ENCODE measurements around the gene RNU1-3.
"Not testable (repeated sequence)": the region's sequence is repeated elsewhere in the genome, so short reads cannot be mapped to it uniquely, and the experiment has no call there.

RNU1-3 gene

DNA sequence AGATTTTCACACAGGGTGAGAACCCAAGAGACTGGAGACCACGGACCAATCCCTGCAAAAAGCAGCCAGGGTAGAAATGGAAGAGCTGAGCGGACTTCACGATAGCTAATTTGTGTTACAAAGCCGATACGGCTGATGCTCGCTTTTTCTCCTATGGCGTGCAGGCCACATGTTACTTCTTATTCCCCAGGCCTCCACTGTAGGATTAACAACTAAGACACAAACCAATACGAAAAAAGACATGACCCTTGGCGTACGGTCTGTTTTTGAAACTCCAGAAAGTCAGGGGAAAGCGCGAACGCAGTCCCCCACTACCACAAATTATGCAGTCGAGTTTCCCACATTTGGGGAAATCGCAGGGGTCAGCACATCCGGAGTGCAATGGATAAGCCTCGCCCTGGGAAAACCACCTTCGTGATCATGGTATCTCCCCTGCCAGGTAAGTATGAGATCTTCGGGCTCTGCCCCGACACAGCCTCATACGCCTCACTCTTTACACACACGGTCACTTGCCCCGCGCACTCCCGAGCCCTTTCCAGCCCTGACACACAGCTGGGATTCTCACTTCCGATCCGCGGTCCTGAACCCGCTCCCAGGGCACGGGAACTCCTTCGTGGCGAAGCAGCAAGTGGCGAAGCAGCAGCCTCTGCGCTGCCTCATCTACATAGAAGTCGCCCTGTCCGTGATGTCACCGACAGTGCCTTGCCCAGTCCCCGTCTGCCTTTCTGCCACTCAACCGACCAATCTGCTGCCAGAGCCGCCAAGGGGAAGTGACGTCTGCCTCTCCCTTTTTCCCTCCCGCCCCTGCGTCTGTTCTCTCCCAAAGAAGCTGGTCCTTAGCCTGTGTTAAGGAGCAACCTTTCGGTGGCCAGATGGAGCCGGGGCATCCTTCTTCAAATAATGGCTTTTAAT, at the start of gene RNU1-3:
Gene RNU1-3, minus strand, starts transcription at position 447 of the 912 bp plus-strand sequence.
- DNase-seq (ENCODE audit: low read depth in 1 of 2, low spot score in 1 of 2); in situ Hi-C loops (cut with HindIII; ENCODE audit: low pct_unique_long_range_greater_than_20kb, low sequenced_read_pairs): not testable (repeated sequence)

DNA sequence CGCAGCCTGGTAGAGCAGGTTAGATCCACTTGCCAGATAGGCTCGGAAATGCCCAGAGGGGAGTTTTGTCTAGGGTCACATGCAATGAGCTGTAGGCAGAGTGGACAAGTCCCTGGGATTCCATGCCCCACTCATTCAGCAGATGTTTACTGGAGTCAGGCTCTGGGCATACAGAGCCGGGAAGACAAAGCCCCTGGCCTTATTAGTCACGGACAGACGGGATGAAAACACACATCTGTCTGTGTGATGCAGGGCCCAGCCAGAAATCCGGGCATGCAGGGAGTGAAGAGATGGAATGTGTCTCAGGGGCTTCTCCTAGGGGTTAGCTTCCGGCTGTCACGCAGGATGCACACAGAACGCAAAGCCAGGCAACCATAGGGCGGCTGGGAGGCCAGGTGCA, 46.7 kb upstream of the RNU1-3 start:
- DNase-seq (ENCODE audit: low read depth in 1 of 2, low spot score in 1 of 2); in situ Hi-C loops (cut with HindIII; ENCODE audit: low pct_unique_long_range_greater_than_20kb, low sequenced_read_pairs): not testable (repeated sequence)

DNA sequence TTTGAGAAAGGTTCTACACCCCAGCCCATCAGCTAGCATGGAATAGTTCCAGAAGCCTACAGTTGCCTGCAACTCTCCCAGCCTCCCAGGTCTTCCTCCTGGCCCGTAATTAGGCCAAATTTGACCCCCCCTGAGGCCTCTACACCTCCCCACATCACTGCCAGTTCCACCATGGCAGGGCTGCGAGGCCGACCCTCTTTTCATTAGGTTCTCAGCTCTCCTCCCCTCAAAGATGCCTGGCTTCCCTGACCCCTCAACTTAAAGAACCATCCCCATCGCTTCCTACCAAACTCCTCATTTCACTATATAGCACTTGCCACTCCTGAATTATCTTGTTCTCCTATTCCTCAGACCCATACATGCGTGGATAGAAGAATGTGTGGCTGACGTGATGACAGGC, 46.2 kb upstream of the RNU1-3 start:
- in situ Hi-C loops (cut with HindIII; ENCODE audit: low pct_unique_long_range_greater_than_20kb, low sequenced_read_pairs); DNase-seq (ENCODE audit: low read depth in 1 of 2, low spot score in 1 of 2): not testable (repeated sequence)

DNA sequence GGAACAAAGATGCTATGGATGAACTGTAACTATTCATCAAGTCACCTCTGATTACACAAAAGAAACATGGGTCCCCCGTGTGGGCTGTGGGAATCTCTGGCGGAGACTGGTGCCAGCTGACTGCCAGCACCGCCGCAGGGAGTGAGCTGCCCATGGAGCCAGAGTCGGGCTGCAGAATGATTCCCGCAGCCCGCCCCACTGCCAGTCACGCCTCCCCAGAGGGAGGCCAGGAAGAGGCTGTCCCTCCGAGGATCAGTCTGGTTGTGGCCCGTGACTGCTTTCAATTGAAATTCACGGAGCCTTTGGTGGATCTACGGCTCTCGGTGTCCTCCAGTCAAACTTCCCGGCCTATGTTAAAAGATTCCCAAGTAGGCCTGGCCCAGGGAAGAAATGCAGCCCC, 45.8 kb upstream of the RNU1-3 start:
- in situ Hi-C loops (cut with HindIII; ENCODE audit: low pct_unique_long_range_greater_than_20kb, low sequenced_read_pairs); DNase-seq (ENCODE audit: low read depth in 1 of 2, low spot score in 1 of 2): not testable (repeated sequence)

DNA sequence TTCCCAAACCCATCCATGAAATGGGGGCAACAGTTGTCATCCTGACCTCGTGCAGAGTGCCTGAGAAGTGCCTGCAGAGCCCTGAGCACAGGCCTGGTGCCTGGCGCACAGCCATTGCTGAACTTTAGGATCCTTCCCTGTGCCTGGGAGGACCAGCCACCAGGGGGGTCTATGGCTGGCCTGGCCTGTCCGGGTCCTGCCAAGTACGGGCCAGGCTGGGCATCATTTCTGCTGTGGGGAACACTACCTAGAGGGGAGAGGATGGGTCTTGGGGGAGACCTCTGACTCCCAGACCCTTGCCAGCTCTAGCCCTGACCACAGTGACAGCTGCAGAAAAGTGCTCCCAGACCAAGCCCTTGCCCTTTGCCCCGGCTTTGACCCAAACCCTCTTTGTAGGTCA, 45.4 kb upstream of the RNU1-3 start:
- peak in 1 of 2 experiments; percentile 1 for DNase-seq (ENCODE audit: low read depth in 1 of 2, low spot score in 1 of 2)
- in situ Hi-C loops (cut with HindIII; ENCODE audit: low pct_unique_long_range_greater_than_20kb, low sequenced_read_pairs) = not testable (repeated sequence)

DNA sequence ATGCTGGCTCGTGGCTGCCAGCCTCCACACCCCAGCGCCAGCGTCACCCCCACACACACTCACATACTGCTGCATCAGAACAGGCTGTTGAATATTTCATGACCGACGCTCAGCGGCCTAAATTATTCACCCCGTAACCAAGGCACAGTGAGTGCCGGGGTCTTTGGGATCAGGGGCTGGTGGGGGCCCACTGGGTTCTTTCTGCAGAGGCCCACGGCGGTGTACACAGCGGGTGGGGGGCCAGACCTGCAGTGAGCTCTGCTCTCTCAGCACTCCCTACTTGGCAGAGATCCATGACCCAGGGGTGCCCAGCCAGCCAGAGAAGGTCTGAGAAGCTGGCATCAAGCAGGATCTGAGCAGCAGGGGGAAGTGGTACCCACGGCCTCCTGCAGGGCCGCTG, 43.9 kb upstream of the RNU1-3 start:
- in situ Hi-C loops (cut with HindIII; ENCODE audit: low pct_unique_long_range_greater_than_20kb, low sequenced_read_pairs); DNase-seq (ENCODE audit: low read depth in 1 of 2, low spot score in 1 of 2): not testable (repeated sequence)

DNA sequence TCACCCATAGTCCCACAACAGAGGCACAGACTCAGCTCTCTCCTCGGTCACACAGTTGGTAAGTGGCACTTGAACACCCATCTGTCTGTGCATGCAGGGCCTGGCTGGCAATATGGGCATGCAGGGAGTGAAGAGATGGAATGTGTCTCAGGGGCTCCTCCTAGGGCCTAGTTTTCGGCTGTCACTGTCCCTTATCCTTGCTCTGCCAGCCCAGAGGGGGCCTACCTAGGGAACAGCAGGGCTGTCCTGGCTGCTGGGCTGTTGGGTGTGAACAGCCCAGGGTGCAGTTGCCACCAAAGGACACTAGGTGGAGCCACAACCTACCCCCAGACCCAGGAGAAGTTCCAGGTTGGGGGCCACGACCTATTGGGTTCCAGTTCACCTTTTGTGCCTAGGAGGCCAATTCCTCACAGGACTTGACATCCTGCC, 42.9 kb upstream of the RNU1-3 start:
- peak in 1 of 2 experiments; percentile 30 for DNase-seq (ENCODE audit: low read depth in 1 of 2, low spot score in 1 of 2)
- in situ Hi-C loops (cut with HindIII; ENCODE audit: low pct_unique_long_range_greater_than_20kb, low sequenced_read_pairs) = not testable (repeated sequence)

DNA sequence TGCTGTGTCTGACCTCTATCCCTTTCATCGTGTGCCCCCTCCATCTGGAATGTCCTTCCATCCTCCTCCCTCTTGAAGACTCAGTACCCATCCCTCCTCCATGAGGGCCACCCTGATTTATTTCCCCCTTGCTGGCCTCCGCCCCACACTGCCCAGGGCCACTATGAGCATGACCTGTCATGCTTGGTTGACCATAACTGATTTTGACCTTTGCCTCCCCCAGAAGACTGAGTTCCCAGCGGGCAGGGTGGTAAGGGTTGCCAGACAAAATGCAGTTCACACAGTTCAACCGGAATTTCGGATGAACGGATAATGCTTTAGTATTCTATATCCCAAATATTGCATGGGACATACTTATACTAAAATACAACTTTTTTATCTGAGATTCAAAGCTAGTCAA, 42.0 kb upstream of the RNU1-3 start:
- in situ Hi-C loops (cut with HindIII; ENCODE audit: low pct_unique_long_range_greater_than_20kb, low sequenced_read_pairs); DNase-seq (ENCODE audit: low read depth in 1 of 2, low spot score in 1 of 2): not testable (repeated sequence)

DNA sequence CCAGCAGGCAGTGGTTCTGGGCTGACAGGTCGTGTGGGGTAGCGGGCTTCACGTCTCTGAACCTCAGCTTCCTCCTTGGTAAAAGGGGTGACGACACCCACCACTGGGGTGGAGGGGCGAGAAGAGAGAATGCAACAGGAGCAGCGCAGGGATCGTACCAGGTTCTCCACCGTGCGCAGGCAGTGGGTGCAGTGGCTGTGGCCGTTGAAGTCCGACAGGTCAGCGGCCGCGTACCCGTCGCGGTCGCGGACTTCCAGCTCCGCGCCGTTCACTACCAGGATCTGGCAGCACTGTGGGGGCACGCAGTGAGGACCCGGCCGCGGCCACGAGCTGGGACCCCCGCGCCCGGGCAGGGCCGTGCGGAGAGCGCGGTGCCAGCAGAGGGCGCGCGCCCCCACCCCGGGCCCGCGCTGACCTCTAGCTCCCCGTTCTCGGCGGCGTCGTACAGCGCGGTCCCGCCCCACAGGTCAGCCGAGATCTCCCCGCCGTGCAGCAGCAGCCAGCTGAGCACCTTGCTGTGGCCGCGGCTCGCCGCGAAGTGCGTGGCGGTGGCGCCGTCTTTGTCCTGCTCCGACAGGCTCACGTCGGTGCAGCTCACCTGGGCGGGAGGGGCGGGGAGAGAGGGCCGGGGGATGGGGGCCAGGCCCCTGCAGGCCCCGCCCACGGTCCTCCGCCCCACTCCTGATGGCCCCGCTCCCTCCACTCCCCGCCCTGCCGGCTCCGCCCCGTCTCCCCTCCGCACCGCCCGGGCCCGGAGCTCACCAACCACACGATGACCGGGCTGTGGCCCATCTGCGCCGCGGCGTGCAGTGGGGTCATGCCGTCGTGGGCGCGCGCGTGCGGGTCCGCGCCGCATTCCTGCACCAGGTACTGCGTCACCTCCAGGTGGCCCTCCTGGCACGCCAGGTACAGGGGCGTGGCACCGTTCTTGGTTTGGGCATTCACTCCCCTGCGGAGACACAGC, 40.7 kb upstream of the RNU1-3 start:
- in situ Hi-C loops (cut with HindIII; ENCODE audit: low pct_unique_long_range_greater_than_20kb, low sequenced_read_pairs); DNase-seq (ENCODE audit: low read depth in 1 of 2, low spot score in 1 of 2): not testable (repeated sequence)

DNA sequence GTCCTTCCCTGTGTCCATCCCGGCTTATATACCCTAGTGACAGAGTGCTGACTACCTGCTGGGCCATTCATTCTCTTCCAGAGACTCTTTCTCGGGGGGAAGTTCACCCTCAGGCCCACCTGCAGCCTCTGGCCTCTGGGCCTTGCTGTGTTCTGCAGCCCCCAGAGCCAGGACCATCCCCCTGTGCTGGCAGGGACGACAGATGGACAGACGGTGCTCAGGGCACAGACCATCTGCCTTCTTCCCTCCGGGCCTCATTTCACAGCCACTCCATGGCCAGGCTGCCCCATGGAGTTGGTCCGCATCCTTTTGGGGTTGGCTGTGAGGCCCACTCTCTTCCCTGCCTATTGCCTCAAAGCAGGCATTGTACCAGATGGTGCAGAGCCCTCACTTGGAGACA, 39.6 kb upstream of the RNU1-3 start:
- in situ Hi-C loops (cut with HindIII; ENCODE audit: low pct_unique_long_range_greater_than_20kb, low sequenced_read_pairs); DNase-seq (ENCODE audit: low read depth in 1 of 2, low spot score in 1 of 2): not testable (repeated sequence)

DNA sequence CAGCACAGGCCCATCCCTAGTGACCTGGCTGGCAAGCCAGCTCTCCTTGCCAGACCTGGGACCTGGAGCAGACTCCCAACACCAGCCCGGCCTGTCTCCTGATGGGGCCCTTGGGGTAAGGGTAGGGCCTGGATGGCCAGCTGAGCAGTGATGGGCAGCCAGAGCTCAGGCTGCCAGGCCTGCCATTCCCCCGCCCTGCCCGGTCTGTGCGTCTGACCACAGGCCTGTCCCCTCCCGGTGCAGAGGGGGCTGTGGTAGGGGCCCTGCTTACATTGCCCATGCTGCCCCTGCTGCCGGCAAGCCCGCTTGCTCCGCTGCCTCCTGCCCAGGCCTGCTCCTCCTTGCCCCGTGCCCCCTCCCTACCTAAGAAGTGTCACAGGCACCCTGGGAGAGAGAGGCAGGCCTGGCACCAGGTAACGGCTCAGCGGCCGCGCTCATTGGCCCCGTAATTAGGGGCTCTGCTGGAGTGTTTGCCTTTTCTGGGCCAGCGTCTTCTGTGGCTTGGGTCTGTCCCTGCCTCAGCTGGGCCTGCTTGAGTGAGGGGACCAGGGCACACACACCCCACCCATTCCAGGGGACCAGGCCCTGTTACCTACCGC, 37.9 kb upstream of the RNU1-3 start:
- in situ Hi-C loops (cut with HindIII; ENCODE audit: low pct_unique_long_range_greater_than_20kb, low sequenced_read_pairs); DNase-seq (ENCODE audit: low read depth in 1 of 2, low spot score in 1 of 2): not testable (repeated sequence)

DNA sequence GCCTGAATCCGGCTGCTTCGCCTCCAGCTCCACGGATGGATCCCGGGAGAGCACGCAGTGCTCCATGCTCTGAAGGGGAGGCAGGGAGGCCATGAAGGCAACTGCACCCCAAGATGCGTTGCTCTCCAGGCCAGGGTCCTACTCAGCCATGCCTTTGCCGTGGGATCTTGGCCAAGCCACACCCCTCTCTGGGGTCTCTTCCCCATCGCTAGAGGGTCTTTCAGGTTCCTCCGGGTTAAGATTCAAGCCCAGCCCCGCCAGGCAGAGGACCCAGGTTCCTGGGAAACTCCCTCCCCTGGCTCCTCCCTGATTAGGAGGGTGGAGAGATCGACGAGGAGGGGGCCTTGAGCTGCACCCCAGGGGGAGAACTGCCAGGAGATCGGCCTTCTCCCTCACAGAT, 37.3 kb upstream of the RNU1-3 start:
- in situ Hi-C loops (cut with HindIII; ENCODE audit: low pct_unique_long_range_greater_than_20kb, low sequenced_read_pairs); DNase-seq (ENCODE audit: low read depth in 1 of 2, low spot score in 1 of 2): not testable (repeated sequence)

DNA sequence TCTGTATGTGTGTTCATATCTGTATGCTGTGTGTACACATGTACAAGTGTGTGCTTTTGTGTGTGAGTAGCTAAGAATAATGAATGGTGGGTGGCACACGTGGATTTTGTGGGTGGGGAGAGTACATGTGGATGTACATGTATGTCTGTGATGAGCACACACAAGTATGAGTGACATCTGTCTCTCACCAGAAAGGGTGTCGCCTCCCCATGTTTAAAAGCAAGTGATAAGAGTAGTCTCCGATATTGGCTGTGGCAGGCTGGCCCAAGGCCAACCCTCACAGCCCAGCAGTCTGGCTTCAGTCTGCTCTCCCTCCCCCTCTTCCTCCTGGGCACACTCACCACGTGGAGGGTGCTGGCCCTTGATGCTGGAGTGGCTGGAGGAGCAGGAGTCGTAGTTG, 36.9 kb upstream of the RNU1-3 start:
- in situ Hi-C loops (cut with HindIII; ENCODE audit: low pct_unique_long_range_greater_than_20kb, low sequenced_read_pairs); DNase-seq (ENCODE audit: low read depth in 1 of 2, low spot score in 1 of 2): not testable (repeated sequence)

DNA sequence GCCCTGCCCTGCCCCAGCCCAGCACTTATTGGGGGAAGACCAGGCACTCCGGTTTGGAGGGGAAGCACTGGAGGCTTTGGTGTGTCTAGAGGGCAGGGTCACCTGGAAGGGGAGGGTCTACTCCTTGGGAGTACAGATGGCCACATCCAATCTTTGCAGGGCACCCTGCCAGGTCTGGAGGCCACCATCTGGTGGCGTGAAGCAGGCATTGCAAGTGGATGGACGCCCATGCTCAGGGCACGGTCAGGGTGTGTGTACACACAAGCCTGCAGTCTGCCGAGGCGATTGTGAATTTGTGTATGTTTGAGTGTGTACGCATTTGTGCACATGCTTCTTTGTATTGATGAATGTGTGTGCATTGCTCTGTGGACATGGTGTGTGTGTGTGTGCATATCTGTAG, 36.4 kb upstream of the RNU1-3 start:
- DNase-seq (ENCODE audit: low read depth in 1 of 2, low spot score in 1 of 2); in situ Hi-C loops (cut with HindIII; ENCODE audit: low pct_unique_long_range_greater_than_20kb, low sequenced_read_pairs): not testable (repeated sequence)

DNA sequence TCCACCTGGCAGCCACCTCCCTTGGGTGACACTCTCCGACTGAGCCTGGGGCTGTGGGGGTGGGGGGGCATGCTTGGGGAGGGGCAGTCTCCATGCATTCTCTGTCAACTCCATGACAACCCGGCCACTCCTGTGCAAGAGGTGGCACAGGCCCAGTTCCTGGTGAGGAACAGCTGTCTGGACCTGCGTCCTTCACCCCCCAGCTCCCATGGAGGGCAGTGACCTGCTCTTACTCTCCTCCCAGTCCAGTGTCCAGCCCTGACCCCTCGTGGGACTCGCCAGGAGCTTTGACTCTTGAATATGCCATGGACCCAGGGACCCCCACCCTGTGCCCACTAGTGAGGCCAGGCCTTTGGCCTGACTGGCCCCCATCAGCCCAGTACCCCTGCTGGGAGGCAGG, 35.5 kb upstream of the RNU1-3 start:
- DNase-seq (ENCODE audit: low read depth in 1 of 2, low spot score in 1 of 2); in situ Hi-C loops (cut with HindIII; ENCODE audit: low pct_unique_long_range_greater_than_20kb, low sequenced_read_pairs): not testable (repeated sequence)

DNA sequence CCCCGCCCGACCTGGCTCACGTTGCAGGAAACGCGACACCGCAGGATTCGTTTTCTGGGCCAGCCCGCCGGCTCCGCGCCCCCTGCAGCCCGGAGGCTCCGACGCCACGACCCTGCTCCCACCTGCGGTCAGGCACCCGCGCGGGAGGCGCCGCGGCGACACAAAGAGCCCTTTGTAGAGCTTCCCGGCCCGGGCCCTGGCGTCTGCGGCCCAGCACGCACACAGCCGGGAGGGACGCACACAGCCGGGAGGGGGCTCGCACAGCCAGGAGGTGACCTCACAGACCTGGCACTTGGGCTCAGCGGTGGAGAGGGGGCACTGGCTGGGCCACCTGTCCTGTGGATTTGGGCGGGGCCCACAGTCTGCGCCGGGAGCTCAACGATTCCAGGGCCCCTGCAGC, 34.4 kb upstream of the RNU1-3 start:
- in situ Hi-C loops (cut with HindIII; ENCODE audit: low pct_unique_long_range_greater_than_20kb, low sequenced_read_pairs); DNase-seq (ENCODE audit: low read depth in 1 of 2, low spot score in 1 of 2): not testable (repeated sequence)

DNA sequence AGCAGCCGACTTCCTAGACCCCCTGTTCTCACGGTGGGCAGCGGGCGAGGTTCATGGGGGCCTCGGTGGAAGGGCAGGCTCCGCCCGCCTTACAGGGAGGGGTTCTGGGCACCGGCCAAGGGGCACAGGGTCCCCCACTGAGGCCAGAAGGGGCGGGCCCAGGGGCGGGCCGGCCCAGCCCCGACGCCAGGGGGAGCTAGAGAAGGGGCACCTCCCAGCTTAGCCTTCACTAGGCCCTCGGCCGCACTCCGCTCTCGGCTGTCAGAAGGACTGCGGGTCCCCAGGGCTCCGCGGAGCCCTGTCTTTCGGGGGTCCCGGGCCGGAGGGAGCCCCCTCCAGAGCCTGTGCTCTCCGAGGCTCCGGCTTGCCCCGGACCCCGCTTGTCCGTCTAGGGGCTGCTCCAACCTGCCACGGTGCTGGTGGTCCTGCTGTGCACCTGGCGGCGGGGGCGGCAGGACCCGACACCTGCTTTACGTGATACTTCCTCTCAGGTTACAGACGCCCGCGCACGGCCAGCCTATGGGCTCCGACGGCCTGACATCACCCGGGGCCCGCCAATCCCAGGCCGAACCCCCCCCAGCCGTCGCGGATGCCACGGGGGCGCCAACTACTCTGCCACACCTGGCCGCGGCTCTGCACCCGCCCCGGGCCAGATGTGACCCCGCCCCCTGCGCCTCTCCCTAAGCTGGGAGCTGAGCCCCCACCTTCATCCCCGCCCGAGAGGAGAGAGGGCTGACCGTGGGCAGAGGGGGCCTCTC, 33.6 kb upstream of the RNU1-3 start:
- DNase-seq (ENCODE audit: low read depth in 1 of 2, low spot score in 1 of 2); in situ Hi-C loops (cut with HindIII; ENCODE audit: low pct_unique_long_range_greater_than_20kb, low sequenced_read_pairs): not testable (repeated sequence)

Data from T47D (cell line).